Epidermal melanocyte (primary cell): ENCODE data around the gene CEP41.
"Not testable (repeated sequence)": the region's sequence is repeated elsewhere in the genome, so short reads cannot be mapped to it uniquely, and the experiment has no call there.

Source experiments
- DNase-seq: peaks from one replicate; pipeline ENCODE4 v3.0.0; 2011; ENCODE audit warnings: low spot score; ENCODE audit not compliant: insufficient read length

Gene CEP41

DNA sequence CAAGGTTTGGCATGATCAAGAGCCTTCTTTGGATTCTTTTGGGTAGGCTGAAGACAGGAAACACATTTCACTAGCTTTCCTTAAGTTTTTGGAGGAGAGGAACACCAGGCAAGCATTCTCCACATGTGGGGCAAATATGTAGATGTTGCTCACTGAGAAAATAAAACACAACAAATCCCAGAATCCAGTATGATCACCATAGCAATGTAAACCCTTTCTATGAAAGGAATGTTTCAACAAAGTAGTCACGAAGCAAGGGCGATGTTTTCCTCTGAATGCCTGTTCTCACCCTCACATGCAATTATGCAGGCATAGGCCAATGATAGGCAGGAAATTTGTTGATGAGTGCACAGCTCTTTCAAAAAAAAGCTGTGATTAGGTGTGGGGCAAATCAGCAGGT, 20.5 kb upstream of the CEP41 start:
- DNase-seq, result peak; percentile 38

DNA sequence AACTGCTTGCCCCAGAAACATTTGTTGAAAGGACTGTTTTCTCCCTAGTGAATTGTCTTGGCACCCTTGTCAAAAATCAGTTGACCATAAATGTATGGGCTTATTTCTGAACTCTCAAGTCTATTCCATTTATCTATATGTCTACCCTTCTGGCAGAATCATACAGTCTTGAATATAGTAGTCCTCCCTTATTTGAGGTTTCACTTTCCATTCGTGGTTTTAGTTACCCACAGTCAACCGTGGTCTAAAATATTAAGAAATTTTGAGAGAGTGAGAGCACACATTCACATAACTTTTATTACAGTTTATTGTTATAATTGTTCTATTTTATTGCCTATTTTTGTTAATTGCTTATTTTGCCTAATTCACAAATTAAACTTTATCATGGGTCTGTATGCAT, 17.4 kb upstream of the CEP41 start:
- no peak for DNase-seq

DNA sequence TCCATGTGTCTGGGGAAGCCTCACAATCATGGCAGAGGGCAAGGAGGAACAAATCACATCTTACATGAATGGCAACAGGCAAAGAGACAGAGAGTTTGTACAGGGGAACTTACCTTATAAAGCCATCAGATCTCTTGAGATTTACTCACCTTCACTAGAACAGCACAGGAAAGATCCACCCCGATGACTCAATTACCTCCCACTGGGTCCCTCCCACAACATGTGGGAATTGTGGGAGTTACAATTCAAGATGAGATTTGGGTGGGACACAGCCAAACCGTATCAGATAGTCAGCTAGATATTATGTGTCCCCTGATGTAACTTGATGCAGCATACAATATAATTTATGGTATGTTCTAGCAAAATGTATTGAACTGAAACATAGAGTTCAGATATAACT, 14.1 kb upstream of the CEP41 start:
- no peak for DNase-seq

DNA sequence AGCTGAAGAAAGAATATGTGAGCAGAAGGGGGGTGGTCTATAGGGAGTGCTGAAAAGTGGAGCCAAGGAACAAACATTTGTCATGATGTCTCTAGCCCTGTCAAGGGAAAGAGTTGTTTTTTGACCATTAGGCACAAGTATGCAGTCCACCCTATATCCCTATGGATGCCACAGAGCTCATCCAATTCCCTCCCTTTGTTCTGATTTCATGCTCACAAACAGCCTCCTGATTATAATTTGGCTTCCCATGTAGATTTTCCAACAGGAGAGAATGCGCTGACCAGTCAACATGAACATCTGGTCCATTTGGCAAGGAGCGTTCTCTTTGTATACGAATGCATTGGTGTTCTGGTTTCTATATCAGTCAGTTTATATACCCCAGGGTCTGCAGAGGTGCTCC, 12.1 kb upstream of the CEP41 start:
- no peak for DNase-seq

DNA sequence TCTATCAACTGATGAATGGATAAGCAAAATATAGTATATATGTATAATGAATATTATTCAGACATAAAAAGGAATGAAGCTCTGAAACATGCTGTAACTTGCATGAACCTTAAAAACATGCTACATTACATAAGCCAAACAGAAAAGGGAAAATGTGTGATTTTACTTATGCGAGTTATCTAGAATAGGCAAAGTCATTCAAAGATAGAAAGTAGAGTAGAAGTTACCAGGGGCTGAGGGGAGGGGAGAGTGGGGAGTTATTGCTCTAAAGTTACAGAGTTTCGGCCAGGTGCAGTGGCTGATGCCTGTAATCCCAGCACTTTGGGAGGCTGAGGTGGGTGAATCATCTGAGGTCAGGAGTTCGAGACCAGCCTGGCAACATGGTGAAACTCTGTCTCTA, 10.5 kb upstream of the CEP41 start:
- DNase-seq, result not testable (repeated sequence)

DNA sequence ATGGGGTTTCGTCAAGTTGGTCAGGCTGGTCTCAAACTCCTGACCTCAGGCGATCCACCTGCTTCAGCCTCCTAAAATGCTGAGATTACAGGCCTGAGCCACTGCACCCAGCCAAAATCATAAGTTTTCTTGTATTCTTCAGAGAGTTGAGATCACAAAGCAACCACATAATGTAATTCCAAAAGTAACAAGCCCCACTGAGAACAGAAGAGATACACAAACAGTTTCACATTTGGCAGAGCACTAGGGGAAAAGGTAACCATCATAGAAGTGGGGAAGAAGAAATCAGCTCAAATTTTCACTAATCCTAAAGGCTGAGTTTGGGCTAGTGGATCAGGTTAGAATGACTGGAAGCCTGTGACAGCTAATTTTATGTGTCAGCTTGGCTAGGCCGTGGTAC, 5.4 kb upstream of the CEP41 start:
- no peak for DNase-seq

DNA sequence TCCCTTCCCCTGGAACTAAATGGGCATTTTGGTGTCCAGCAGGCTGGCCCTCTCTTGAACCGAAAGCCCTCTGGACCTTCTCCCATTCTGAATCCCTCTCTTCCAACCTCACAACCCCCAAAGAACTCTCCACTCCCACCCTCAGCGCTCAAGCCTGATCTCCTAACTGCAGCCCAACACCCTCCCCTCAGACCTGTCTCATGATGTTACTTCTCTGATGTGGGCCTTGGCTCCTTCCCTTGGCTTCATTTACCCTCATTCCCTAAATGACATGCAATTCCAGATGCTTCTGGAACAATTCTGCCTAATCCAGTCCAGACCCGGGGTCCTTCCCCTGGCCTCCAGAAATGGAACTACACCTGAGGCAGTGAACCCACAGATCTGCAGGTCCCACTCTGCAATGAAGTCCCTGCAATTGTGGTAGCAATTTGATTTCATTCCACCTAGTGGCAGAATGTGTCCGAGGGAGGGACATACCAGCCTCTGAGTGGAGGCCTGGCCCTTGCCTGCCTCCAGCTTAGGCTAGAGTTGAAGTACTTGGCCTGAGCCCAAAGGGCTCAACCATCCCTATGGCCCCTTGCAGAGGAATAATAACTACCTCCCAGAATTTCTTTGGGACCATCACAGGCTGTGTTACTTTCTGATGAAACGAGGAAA, 4.1 kb upstream of the CEP41 start:
- DNase-seq, result no peak

DNA sequence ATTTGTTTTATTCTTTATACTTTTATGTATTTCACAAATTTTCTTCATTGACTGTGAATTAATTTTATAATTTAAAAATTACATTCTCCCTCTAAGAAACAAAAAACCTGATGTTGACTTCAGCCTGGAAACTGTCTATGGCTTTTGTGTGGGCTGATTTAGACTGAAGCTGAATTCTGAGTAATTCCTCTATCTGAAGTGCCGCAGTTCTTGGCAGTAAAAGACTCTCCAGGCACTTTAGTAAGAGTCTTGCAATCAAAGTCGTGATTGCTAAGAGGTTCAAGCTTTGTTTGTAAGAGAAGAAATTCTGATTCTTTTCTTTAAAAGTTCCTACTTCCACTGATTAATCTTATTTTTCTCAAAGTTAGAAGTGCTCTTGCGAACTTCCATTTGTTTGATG, 3.4 kb upstream of the CEP41 start:
- no peak for DNase-seq

DNA sequence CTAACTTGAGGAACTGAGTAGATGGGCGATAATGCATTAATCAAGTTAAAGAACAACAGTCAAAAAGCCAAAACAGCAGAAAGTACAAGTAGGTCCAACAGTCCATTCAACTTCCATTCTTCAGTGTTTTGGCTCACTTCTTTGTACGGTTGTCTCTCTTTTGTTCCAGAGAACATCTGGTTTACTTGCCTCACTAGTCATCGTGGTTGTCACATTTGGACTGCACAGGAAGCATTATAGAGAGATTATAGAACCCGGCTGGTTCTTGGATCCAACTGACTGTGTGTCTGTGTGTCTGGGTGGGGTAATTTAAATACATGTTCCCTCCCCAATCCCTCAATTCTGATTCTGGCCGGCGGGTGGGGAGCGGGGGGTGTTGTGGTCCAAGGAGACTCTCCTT, 1.8 kb upstream of the CEP41 start:
- DNase-seq, result no peak

DNA sequence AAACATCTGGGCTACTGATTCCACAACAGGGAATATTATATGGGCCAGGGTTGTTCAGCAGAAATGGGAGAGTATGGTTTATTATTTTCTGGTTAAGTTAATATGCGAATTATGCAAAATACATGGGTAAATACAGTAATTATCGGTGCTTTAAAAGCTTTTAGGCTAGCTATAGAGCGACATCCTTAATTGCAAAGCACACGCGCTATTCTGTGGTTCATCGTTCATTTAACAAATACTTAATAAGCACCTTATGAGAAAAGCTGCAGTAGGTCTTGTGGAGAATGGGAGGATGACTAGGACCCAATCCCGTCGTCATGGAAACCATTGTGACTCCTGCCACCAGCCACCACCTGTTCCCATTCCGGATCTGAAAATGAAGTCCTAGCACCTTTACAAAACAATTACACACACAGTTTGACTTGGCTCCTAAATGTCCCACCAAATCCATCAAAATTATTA, 623 bp upstream of the CEP41 start:
- DNase-seq, result no peak

DNA sequence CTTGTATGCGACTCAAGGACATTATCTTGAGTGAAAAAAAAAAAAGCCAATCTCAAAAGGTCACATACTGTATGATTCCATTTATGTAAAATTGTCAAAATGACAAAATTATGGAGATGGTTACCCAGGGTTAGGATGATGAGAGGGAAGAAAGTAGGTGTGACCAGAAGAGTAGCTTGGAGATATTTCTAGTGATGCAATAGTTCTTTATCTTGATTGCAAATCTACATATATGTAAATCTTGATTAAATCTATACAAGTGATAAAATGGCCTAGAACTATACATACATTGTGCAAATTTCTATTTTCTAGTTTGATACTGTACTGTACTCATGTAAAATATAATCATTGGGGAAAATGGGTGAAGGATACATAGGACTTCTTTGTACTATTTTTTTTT, 4.6 kb downstream of the CEP41 start:
- DNase-seq, result no peak

DNA sequence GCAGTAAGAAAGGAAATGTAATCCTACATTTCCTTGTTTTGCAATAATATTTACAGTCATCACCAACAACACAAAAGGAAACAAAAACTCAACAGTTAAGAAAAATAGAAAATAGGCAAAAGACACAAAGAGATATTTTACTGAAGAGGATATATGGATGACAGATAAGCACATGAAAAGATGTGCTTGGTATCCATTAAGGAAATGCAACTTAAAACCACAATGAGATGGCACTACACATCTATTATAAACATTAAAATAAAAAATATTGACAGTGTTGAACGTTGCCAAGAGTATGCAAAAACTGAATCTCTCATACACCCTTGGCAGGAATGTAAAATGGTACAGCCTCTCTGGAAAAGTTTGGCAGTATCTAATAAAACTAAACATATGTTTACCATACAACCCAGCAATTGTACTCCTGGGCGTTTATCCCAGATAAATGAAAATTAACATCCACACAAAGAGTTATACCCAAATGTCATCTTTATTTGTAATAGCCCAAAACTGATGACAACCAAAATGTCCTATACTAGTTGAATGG, 5.4 kb downstream of the CEP41 start:
- DNase-seq, result no peak

DNA sequence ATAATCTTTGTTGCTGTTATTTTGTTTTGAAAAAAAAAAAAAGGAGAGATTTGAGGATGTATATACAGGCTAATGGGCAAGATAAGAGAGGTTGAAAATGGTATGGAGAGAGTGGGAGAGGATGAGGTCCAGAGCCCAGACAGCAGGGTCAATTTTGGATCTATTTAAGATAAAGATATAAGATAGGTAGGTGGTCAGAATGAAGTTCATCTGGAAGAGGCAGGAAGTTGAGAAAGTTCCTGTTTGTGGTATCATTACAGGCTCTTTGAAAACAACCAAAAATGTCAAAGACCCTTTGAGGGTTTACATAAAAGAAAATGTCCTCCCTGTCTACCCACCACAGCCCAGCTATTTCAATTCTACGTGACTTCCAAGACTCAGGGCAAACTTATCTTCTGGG, 7.5 kb downstream of the CEP41 start:
- no peak for DNase-seq

DNA sequence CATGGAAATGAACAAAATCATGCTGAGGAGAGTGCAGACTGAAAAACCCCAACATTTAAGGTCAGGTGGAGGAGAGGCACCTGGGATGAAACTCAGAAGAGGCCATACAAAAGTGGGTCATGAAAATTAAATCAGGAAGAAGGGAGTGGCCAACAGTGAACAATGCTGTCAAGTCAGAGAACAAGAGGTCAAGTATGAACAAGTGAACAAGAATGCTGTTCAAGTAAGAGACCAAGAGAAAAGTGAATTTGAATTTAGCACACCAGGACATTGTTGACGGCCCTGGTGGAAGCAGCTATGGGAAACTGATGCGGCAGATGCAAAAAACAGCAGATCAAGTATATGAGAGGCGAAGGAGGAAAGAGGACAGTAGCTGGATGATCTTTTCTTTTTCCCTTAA, 7.9 kb downstream of the CEP41 start:
- no peak for DNase-seq

DNA sequence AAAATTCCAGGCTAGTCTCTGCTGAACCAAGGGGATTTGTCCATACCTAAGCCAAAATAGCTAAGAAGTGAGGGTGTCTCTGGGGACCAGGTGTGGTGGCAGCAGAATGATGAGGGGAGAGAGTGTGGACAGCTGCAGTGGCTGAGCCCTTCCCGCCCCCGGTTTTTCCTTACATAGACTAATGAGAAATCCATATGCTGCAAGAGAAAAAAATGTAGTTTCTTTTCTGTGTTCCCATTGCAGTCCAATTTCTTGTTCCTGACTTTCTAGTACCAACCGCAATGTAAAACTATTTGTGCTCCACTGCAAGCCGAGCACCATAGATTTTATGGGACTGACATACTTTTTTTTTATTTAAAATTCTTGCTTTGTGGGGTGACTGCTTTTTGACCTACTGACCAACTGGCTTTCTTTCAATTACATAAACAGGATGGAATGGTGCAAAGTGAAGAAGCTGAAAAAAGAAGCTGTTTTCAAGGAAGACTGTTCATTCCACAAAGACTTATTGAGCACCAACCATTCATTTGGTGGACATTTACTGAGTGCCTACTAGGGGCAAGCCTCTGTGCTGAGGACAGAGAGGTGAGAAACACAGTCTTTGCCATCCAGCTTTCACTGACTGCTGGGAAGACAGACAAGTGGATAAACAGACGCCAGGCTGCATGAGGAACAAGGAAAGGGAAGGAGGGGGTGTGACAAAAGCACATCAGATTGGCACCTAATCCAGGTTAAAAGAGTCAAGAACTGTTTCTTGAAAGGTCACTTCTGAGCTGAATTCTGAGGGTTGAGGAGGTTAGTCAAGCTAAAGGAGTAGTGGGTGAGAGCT, 9.8 kb downstream of the CEP41 start:
- no peak for DNase-seq

DNA sequence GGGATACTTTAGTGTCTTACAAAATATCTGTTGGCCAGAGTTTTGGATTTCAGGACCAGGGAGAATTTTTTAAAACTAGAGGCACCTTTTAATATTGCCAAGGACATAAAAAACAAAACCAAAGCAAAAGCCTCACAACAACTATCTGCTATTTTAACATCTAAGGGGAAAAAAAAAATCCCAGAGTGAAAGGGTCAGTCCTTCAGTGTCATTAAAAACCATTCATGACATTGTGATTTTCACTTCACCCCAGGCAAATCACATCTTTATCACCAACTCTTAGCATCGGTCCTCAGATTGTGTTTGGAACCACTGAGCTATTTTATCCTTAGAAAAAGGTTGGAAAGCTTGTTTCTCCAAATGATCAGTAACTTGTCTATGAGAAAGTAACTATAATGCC, 10.7 kb downstream of the CEP41 start:
- no peak for DNase-seq

DNA sequence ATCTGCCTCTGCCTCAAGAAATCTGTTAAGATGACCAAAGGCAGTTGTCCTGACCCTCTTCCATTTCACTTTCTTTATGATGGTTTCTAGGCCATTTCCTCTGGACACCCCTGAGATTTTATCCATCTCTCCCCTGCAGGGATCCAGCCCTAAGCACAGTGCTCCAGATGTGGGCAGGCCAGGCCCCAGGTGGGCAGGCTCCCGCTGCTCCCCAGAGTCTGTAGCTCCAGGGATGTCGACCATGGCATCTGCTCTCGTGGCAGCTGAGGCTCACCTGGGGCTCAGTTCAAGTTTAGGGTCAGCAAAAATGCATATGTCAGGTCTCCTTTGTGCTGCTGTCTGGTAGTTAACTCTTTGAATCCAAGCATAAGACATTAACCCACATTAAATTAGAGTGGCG, 11.8 kb downstream of the CEP41 start:
- DNase-seq, result no peak

DNA sequence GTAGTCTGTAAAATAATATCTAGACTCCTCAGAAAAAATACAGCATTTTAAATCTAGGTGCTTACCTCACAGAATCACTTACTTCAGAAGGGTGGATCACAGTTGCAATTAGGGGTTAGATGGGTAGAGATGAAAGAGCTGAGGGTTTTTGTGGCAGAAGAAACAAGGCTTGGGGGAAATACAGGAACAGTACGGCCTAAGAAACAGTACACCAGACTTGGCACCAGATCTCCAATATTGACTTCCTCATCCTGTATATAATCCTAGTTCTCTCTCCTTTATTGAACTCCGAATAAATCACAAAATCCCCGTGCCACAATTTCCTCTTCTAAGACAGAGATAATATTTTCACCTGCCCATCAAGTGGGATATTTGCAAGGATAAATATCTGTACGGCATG, 14.3 kb downstream of the CEP41 start:
- DNase-seq, result no peak

DNA sequence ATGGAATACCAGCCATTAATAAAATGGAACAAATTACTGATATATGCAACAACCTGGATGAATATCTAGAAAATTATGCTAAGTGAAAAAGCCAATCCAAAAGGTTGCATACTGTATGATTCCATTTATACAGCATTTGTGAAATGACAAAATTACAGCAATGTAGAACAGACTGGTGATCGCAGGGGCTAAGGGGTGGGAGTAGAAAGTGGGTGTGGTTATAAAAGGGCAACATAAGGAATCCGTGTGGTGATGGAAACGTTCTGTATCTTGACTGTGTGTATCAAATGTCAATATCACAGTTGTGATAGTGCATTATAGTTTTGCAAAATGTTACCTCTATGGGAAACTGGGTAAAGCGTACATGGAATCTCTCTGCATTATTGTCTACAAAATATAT, 15.0 kb downstream of the CEP41 start:
- no peak for DNase-seq

DNA sequence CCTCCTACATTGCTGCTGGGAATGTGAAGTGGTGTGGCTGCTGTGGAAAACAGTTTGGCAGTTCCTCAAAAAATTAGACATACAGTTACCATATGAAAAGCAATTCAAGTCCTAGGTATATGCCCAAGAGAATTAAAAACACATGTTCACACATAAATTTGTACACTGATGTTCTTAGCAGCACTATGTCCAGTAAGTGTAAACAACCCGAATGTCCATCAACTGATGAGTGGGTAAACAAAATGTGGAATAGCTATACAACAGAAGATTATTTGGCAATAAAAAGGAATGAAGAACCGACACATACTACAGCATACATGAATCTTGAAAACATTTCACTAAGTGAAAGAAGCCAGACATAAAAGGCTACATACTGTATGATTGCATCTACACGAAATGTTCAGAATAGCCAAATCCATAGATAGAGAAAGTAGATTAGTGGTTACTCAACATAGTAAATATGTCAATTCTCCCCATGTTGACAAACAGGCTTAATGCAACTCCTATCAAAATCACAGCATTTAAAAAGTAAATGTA, 17.2 kb downstream of the CEP41 start:
- no peak for DNase-seq

DNA sequence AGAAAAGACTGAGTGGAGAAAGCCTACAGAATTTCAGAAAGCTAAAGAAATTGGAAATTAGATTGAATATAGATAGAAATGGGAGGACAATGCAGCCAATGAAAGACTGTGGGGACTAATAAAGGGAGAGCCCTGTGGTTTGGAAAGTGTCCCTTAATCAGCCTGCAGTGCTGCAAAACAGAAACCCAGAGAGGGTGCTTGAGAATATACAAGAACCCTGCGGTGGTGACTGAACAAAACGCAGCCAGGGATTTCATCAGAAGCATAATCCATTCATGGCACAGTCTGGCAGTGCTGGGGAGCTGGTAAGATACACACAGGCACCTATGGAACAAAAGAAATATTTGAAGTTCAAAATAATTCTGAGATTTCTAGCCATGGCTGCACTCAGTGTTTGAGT, 19.1 kb downstream of the CEP41 start:
- no peak for DNase-seq

DNA sequence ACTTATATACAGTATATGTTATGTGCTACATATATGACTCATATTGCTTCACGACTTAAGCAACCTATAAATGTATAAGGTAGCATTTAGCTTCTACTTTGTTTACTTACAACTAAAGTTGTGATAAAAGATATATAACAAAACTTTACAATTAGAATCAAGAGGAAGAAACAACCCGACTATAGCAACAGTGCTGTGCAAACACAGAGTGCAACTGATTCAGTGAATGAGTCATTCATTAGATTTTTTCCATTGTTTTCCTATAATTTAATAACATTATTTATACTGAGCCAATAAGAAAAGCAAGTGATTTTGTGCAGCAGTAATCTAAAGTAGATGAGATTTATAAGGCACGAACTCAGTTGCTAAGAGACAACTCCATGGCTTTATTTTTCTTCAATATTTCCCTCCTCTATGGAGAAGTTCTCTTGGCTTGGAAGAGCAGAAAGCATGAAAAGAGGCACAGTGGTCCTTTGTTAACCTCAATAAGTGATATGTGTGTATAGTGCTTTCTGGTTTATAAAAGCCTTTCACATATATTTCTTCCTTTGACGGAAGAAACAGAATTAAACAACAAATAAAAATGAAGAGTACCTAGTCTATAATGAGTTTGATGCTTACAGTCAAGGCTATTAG, 19.8 kb downstream of the CEP41 start:
- no peak for DNase-seq
